Mucosa of descending colon (tissue), 3 donors: ENCODE measurements around the gene GID8. TPM values are rescaled to one million over a fixed set of nuclear protein-coding genes. Genes with fewer than 3 reads are reported as not detected.

Source experiments
- ATAC-seq: fragments of 200-7000 bp; cut with Tn5 transposase; one replicate; pipeline ENCODE4 v1.9.1; 2020; ENCODE audit warnings: mild to moderate bottlenecking, moderate library complexity
- DNase-seq, 3 donors: peaks; one replicate each; pipeline ENCODE4 v3.0.0-alpha.2; 2020
- H3K36me3 ChIP-seq: fragments of 200-600 bp; one replicate; pipeline ENCODE4 v1.8.0; 2021; ENCODE audit warnings: low read depth, mild to moderate bottlenecking
- H3K4me1 ChIP-seq: fragments of 200-600 bp; one replicate; pipeline ENCODE4 v1.8.0; 2021; ENCODE audit warnings: low read depth, mild to moderate bottlenecking
- H3K4me3 ChIP-seq: fragments of 200-600 bp; one replicate; pipeline ENCODE4 v1.8.0; 2021; ENCODE audit warnings: mild to moderate bottlenecking
- H3K9me3 ChIP-seq: fragments of 200-600 bp; one replicate; pipeline ENCODE4 v1.8.0; 2021; ENCODE audit warnings: mild to moderate bottlenecking
- CTCF ChIP-seq: fragments of 200-600 bp; IDR thresholded peaks from one replicate; pipeline ENCODE4 v1.8.0; 2022; ENCODE audit warnings: antibody characterized with exemption, mild to moderate bottlenecking
- intact Hi-C, 2 donors: fragments of 100-400 bp; cut with DNase I in 1 of 2; cut with micrococcal nuclease in 1 of 2; formaldehyde crosslinking; loops; one replicate each; pipeline versions ENCODE4 v1.11.0 to v1.11.1; 2022; cut with DNase I, micrococcal nuclease
- total RNA-seq, 3 donors: library from RNA; stranded (reverse); fragmentation: NEBNext Ultra II Directional in 2 of 3; extraction: Animal tissue kit (Norgen Biotek cat#: 25700) in 2 of 3; gene quantifications; one replicate each; pipeline versions ENCODE4 v1.2.1 to v1.2.4, GENCODE V29; 2021 to 2023
- donor health status: DM: no; HTN: no; CAD: no; lungs with moderate emphysema.
- donor health status: DM: no; HTN: no; CAD: no.
- donor health status: DM: no; HTN: yes; CAD: no.

GID8 gene
- total RNA-seq, 3 donors from 2014 or later = 32.6 to 37.1 (median 34.2) TPM

GRCh38 chr20:62972845-62973745 lies 35.1 kb downstream of the GID8 start:
- ATAC-seq = no peak
- H3K36me3 ChIP-seq = no peaks in the 10 kb centered on the region
- no peak for DNase-seq
- H3K4me3 ChIP-seq = no peak overlapping the region
- no peaks in the 10 kb centered on the region for H3K9me3 ChIP-seq
- TF ChIP-seq CTCF = no peak
- intact Hi-C loops = loop anchor here in 1 of 2 donors (2.0 kb wide), 1 partner anchor 36 kb away; no protein-coding TSS in a partner anchor
- H3K4me1 ChIP-seq = peaks cover 6% of the 10 kb centered on the region

GRCh38 chr20:62975251-62975760 lies 37.4 kb downstream of the GID8 start:
- intact Hi-C loops = no loop called here
- DNase-seq = no peak

GRCh38 chr20:62975812-62976508 lies 38.0 kb downstream of the GID8 start:
- intact Hi-C loops = no loop called here
- ATAC-seq (no peak), DNase-seq (no peak)

More at GRCh38 chr20:62975251-62975760, 37.4 kb downstream of the GID8 start:
- no peak for TF ChIP-seq CTCF
- Histone ChIP-seq H3K36me3 (no peaks in the 10 kb centered on the region), H3K4me3 (no peak overlapping the region), H3K4me1 (peaks cover 6% of the 10 kb centered on the region), H3K9me3 (no peaks in the 10 kb centered on the region)
- ATAC-seq = no peak

DNA sequence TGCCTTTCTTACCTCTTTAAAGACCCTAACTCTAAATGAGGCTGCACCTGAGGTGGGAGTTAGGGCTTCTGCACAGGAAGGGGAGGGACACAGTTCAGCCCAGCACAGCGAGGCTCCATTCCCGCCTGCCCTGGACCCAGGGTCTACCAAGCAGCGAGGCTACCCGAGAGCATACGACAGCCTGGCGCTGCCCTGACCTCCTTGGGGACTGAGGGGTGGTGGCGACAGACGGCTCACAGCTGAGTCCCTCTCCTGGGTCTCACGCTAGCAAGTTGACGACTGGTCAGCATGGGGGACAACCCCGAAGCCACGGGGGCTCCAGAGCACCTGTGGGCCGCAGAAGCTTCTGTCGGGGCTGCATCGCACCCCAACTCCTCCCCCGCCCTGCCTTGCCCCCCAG lies 38.9 kb downstream of the GID8 start:
- ATAC-seq (no peak), DNase-seq (no peak)
- intact Hi-C loops = no loop called here
- H3K36me3 ChIP-seq = no peaks in the 10 kb centered on the region
- H3K4me3 ChIP-seq = no peak overlapping the region
- no peak for TF ChIP-seq CTCF
- H3K4me1 ChIP-seq = peaks cover 6% of the 10 kb centered on the region
- no peaks in the 10 kb centered on the region for H3K9me3 ChIP-seq

More at GRCh38 chr20:62975812-62976508, 38.0 kb downstream of the GID8 start:
- no peaks in the 10 kb centered on the region for H3K36me3 ChIP-seq
- H3K4me1 ChIP-seq = peaks cover 6% of the 10 kb centered on the region
- H3K4me3 ChIP-seq = no peak overlapping the region
- TF ChIP-seq CTCF = no peak
- H3K9me3 ChIP-seq = no peaks in the 10 kb centered on the region

- Histone ChIP-seq H3K9me3 (no peaks in the 10 kb centered on the region), H3K36me3 (no peaks in the 10 kb centered on the region), H3K4me1 (no peaks in the 10 kb centered on the region), H3K4me3 (no peak overlapping the region)
- intact Hi-C loops = no loop called here
- no peak for TF ChIP-seq CTCF
- peak; percentile 71 to 78 (median 77) for DNase-seq
- ATAC-seq = peak; percentile 79
Observed at GRCh38 chr20:62977613-62978560, 39.9 kb downstream of the GID8 start.
